ENCODE measurements around the gene MRPL38. TPM values are rescaled to one million over a fixed set of nuclear protein-coding genes. Genes with fewer than 3 reads are reported as not detected.

MRPL38 gene
- total RNA-seq, 1 experiment from 2014 or later, result 127 TPM

GRCh38 chr17:75915268-75915667, 10.6 kb upstream of the MRPL38 start:
- H4K20me1 ChIP-seq (ENCODE audit: insufficient read depth), result no peaks in the 10 kb centered on the region
- no peaks in the 10 kb centered on the region for H3K4me1 ChIP-seq (replicated peaks; ENCODE audit: insufficient read depth)
- POLR2A ChIA-PET (ENCODE audit: unreplicated experiment), result no interaction called here
- no peak overlapping the region for H3K4me3 ChIP-seq
- H3K9me2 ChIP-seq (ENCODE audit: insufficient read depth), result no peaks in the 10 kb centered on the region
- H3K79me2 ChIP-seq (ENCODE audit: low read depth), result no peaks in the 10 kb centered on the region
- H3F3A ChIP-seq (ENCODE audit: insufficient read depth, low read depth), result no peaks in the 10 kb centered on the region
- CTCF ChIA-PET, result no interaction called here
- H2AFZ ChIP-seq, result no peak overlapping the region
- H3K27me3 ChIP-seq (ENCODE audit: insufficient read depth, low read depth), result no peaks in the 10 kb centered on the region
- no peak for DNase-seq
- intact Hi-C loops (cut with micrococcal nuclease; ENCODE audit: unreplicated experiment), result no loop called here
- no peak overlapping the region for H3K27ac ChIP-seq
- H3K9me3 ChIP-seq (ENCODE audit: insufficient read depth, low read depth), result no peaks in the 10 kb centered on the region
- no peaks in the 10 kb centered on the region for H3K36me3 ChIP-seq (ENCODE audit: low read depth)
- H3K4me2 ChIP-seq, result no peak overlapping the region
- TF ChIP-seq EZH2 (IDR thresholded peaks at IDR 0.05; ENCODE audit: low read depth), result no peak
- no peak for TF ChIP-seq CTCF (conservative IDR thresholded peaks at IDR 0.05)
- BruUV-seq (replicated peaks), result no TSS peak

- H3K9me2 ChIP-seq (ENCODE audit: insufficient read depth), result no peaks in the 10 kb centered on the region
- H3F3A ChIP-seq (ENCODE audit: insufficient read depth, low read depth), result no peaks in the 10 kb centered on the region
- H3K27ac ChIP-seq, result no peak overlapping the region
- no peak overlapping the region for H3K4me3 ChIP-seq
- no peaks in the 10 kb centered on the region for H3K79me2 ChIP-seq (ENCODE audit: low read depth)
- no TSS peak for BruUV-seq (replicated peaks)
- CTCF ChIA-PET, result no interaction called here
- no peaks in the 10 kb centered on the region for H3K36me3 ChIP-seq (ENCODE audit: low read depth)
- H3K4me1 ChIP-seq (replicated peaks; ENCODE audit: insufficient read depth), result no peaks in the 10 kb centered on the region
- POLR2A ChIA-PET (ENCODE audit: unreplicated experiment), result no interaction called here
- DNase-seq, result no peak
- H3K4me2 ChIP-seq, result no peak overlapping the region
- no peaks in the 10 kb centered on the region for H3K27me3 ChIP-seq (ENCODE audit: insufficient read depth, low read depth)
- no peaks in the 10 kb centered on the region for H4K20me1 ChIP-seq (ENCODE audit: insufficient read depth)
- H2AFZ ChIP-seq, result no peak overlapping the region
- H3K9me3 ChIP-seq (ENCODE audit: insufficient read depth, low read depth), result no peaks in the 10 kb centered on the region
- intact Hi-C loops (cut with micrococcal nuclease; ENCODE audit: unreplicated experiment), result no loop called here
- TF ChIP-seq EZH2 (IDR thresholded peaks at IDR 0.05; ENCODE audit: low read depth), result no peak
- no peak for TF ChIP-seq CTCF (conservative IDR thresholded peaks at IDR 0.05)
These were observed 10.1 kb upstream of the MRPL38 start for GRCh38 chr17:75914643-75915267.

GRCh38 chr17:75913537-75914210, 9.0 kb upstream of the MRPL38 start:
- Histone ChIP-seq H3K4me1 (replicated peaks; ENCODE audit: insufficient read depth) (no peaks in the 10 kb centered on the region), H3K9me3 (ENCODE audit: insufficient read depth, low read depth) (no peaks in the 10 kb centered on the region), H3K36me3 (ENCODE audit: low read depth) (no peaks in the 10 kb centered on the region), H3K9me2 (ENCODE audit: insufficient read depth) (no peaks in the 10 kb centered on the region), H4K20me1 (ENCODE audit: insufficient read depth) (no peaks in the 10 kb centered on the region), H3K27me3 (ENCODE audit: insufficient read depth, low read depth) (no peaks in the 10 kb centered on the region), H3K27ac (no peak overlapping the region), H2AFZ (no peak overlapping the region), H3K79me2 (ENCODE audit: low read depth) (no peaks in the 10 kb centered on the region), H3K4me3 (no peak overlapping the region), H3K4me2 (no peak overlapping the region), H3F3A (ENCODE audit: insufficient read depth, low read depth) (peaks cover 5% of the 10 kb centered on the region; the same call in 1 of the 2 replicates)
- ChIA-PET CTCF (no interaction called here), POLR2A (ENCODE audit: unreplicated experiment) (interaction anchor here (0.7 kb wide), 1 partner anchor 58 kb away, joined by 45 read pairs; the partner anchor contains the start of gene WBP2)
- TF ChIP-seq EZH2 (IDR thresholded peaks at IDR 0.05; ENCODE audit: low read depth) (no peak), CTCF (conservative IDR thresholded peaks at IDR 0.05) (no peak)
- intact Hi-C loops (cut with micrococcal nuclease; ENCODE audit: unreplicated experiment), result no loop called here
- BruUV-seq (replicated peaks), result no TSS peak
- DNase-seq, result no peak

Data from PC-9 (cell line).